Hepatic stellate cell (primary cell): ENCODE measurements around the gene KIF24.
"Not testable (repeated sequence)": the region's sequence is repeated elsewhere in the genome, so short reads cannot be mapped to it uniquely, and the experiment has no call there.

ENCODE experiments used
- DNase-seq: peaks from one replicate; pipeline ENCODE4 v3.0.0; 2011; ENCODE audit warnings: low spot score

The KIF24 gene

DNA sequence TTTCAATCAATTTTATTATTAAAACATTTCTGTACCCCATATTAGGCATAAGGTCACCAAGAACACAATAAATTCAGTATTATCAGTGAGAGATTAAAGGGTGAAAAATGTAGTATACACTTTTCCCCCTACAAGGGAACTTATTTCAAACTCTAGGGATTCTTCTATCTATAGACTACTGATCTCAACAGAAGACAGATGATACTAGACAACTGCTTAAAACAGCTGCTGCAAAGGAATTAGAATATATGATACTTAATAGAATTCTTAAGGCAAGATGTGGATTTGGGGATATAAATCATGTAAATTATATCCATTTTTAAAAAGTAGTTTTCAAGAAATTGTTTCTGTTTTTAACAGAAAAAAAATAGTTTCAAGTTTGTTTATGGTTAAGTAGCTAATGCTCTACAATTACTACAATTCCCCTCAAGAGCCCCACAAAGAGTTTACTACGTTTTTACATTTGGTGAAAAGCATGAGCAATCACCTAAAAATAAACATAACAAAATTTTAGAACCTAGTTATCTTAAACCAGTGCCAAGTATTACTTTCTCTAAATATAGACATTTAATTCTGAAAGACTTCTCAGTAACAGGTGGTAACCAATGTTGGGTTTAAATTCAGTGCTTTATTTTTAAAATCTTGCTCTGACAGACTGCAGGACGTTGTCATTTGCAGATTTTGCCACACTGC is 6.0 kb downstream of the KIF24 start:
- no peak for DNase-seq

DNA sequence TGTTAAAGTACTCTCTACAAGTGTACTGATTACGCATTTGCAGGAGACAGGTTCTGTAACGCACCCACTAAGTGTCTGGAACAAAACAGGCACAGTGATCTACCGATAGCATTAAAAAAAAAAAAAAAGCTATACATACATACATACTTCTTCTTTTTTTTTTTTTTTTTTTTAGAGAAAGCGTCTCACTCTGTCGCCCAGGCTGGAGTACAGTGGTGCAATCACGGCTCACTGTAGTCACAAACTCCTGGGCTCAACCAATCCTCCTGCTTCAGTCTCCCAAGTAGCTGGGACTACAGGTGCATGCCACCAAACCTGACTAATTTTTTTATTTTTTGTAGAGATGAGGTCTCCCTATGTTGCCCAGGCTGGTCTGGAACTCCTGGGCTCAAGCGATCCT is 7.6 kb downstream of the KIF24 start:
- DNase-seq, result no peak

DNA sequence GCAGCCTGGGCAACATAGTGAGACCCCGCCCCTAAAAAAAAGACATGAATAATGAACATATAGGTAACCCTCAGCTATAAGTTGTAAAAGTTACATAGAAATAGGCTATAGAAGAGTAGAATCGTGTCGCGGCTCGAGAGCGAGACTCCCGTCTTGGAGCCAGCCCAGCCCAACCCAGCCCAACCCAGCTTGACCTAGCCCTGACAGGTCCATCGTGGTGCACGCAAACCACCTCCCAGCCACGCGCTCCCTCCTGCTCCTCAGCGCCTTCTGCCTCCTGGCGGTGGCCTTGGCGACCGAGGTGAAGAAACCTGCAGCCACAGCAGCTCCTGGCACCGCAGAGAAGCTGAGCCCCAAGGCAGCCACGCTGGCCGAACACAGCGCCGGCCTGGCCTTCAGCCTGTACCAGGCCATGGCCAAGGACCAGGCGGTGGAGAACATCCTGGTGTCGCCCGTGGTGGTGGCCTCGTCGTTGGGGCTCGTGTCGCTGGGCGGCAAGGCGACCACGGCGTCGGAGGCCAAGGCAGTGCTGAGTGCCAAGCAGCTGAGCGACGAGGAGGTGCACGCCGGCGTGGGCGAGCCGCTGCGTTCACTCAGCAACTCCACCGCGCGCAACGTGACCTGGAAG is 10.8 kb downstream of the KIF24 start:
- no peak for DNase-seq

- no peak for DNase-seq
Observed at GRCh38 chr9:34317436-34317835, 11.6 kb downstream of the KIF24 start.

DNA sequence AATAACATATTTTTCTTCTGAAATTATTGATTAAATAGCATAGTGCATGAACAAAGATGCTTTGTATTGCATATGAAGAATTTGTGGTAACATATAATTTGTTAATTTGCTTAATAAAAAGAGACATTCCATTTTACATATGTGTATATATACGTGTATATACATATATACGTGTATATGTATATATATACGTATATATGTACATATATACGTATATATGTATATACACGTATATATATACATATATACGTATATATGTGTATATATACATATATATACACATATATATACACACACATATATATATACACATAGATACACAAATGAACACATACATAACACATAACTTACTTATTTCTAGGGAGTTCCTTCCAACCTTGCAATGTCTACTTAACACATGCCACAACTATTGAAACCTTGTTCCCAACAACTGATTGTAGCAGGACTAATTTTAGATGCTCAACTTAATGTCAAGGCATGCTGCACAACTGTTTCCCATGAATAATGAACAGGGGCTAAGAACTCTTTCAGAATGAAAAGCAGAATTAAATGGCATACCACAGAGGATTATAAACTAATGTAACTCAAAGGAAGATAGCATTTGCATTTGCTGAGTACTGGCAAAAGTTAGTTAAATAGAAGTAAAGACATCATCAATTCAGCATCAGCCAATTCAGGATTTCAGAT is 17.4 kb downstream of the KIF24 start:
- DNase-seq, result no peak

DNA sequence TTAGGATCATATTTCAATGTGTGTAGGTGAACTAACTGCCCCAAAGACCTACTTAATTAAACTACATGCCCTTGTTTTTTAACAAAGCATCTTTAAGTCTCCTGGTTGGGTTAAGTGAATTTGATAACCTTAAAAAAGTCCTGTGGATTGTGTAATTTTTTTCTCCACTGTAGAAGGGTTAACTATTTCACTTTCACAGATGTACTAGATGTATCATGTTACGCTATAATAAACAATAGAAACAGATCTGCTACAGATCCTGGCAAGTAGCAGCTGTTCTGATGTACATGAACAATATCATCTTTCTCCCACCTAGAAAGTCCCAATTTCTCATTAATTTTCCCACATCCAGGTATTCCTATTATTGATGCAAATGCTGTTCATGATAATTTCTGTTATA is 18.9 kb downstream of the KIF24 start:
- no peak for DNase-seq

- DNase-seq, result not testable (repeated sequence)
Observed at GRCh38 chr9:34308316-34308715, 20.8 kb downstream of the KIF24 start.

- DNase-seq, result not testable (repeated sequence)
Observed at GRCh38 chr9:34301064-34301463, 28.0 kb downstream of the KIF24 start.

- DNase-seq, result no peak
Observed at GRCh38 chr9:34292552-34292951, 36.5 kb downstream of the KIF24 start.

- DNase-seq, result no peak
Observed at GRCh38 chr9:34291423-34291822, 37.6 kb downstream of the KIF24 start.

GRCh38 chr9:34291023-34291422 is 38.0 kb downstream of the KIF24 start:
- no peak for DNase-seq

DNA sequence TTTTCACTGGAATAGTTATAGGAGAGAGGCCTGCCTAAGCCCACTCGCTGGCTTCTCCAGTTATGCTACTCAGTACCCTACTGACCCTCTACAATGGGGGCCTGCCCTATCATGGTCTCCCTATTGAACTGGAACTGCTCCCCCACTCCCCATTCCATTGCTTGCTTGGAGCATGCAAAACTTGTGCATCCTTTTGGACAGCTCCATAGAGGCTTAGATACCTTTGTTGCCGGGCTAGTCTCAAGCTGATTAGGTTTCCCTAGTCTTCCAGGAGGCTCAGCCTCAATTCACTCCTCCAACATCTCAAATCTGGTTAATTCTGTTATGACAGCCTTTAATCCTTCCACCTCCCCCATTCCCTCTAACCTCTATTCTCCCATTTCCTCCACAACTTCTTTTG is 39.9 kb downstream of the KIF24 start:
- no peak for DNase-seq

DNA sequence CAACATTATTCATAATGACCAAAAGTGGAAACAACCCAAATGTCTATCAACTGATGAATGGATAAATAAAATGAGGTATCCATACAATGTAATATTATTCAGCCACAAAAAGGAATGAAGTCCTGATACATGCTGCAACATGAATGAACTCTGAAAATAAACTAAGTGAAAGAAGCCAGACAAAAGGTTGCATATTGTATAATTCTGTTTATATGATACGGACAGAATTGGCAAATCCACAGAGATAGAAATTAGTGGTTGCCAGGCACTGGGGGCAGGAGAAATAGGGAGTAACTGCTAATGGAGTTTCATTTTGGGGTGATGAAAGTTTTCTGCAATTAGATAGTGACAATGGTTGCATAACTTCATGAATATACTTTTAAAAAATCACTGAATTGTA is 47.0 kb downstream of the KIF24 start:
- no peak for DNase-seq

DNA sequence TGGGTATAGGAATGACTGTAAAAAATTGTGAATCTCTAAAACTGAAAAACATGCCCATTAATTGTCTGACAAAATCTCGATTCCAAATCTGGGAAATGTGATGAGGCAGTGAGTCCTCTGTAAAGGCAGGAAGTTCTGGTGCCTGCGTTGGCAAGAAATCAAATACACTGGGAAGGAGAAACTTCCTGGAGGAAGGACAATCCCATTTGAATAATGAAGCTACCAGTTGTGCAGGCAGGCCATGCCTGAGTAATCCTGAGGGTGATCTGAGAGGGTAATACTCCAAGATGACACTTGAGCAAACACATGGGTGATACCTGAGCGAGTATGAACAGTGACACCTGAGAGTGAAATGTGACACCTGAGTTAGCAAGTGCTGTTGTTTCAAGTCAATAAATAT is 49.7 kb downstream of the KIF24 start:
- no peak for DNase-seq
